GM23338 (cell line): ENCODE data around the gene ADSS1. TPM values are rescaled to one million over a fixed set of nuclear protein-coding genes. Genes with fewer than 3 reads are reported as not detected.
A peak's percentile ranks its signal among the peaks of the same experiment; 100 is the strongest.

Experiments used
- ATAC-seq: fragments of 200-7000 bp; cut with Tn5 transposase; 3 replicates; pipeline ENCODE4 v1.9.1; 2020
- DNase-seq: peaks from one replicate; pipeline ENCODE4 v3.0.0-alpha.2; 2015; ENCODE audit warnings: low spot score
- H2AFZ ChIP-seq: fragments of 200-600 bp; sonication (generic); 2 replicates; pipeline ENCODE4 v1.8.0; 2016; ENCODE audit warnings: antibody characterized with exemption, mild to moderate bottlenecking, moderate library complexity
- H3F3A ChIP-seq: fragments of 200-600 bp; sonication (generic); replicated peaks from 2 replicates; pipeline ENCODE4 v1.8.0; 2017; ENCODE audit warnings: antibody characterized with exemption, mixed run types, low read depth
- H3K27ac ChIP-seq: fragments of 200-600 bp; sonication (generic); 2 replicates; pipeline ENCODE4 v1.6.1; 2016; ENCODE audit warnings: low read depth
- H3K27me3 ChIP-seq: fragments of 200-600 bp; sonication (generic); 2 replicates; pipeline ENCODE4 v1.8.0; 2016; ENCODE audit warnings: mild to moderate bottlenecking, mixed run types, moderate library complexity; ENCODE audit not compliant: insufficient read depth
- H3K36me3 ChIP-seq: fragments of 200-600 bp; sonication (generic); 2 replicates; pipeline ENCODE4 v1.8.0; 2016; ENCODE audit warnings: mild to moderate bottlenecking; ENCODE audit not compliant: insufficient read depth
- H3K4me1 ChIP-seq: fragments of 200-600 bp; sonication (generic); 2 replicates; pipeline ENCODE4 v1.8.0; 2016; ENCODE audit warnings: mild to moderate bottlenecking, moderate library complexity; ENCODE audit not compliant: insufficient read depth
- H3K4me2 ChIP-seq: fragments of 200-600 bp; sonication (generic); 2 replicates; pipeline ENCODE4 v1.7.1; 2017; ENCODE audit warnings: mixed run types
- H3K4me3 ChIP-seq: fragments of 200-600 bp; sonication (generic); 2 replicates; pipeline ENCODE4 v1.6.1; 2016; ENCODE audit warnings: mixed run types
- H3K79me2 ChIP-seq: fragments of 200-600 bp; sonication (generic); replicated peaks from 2 replicates; pipeline ENCODE4 v1.8.0; 2017; ENCODE audit warnings: mild to moderate bottlenecking; ENCODE audit not compliant: insufficient read depth
- H3K9me2 ChIP-seq: fragments of 200-600 bp; sonication (generic); 2 replicates; pipeline ENCODE4 v1.8.0; 2017; ENCODE audit not compliant: insufficient read depth
- H4K20me1 ChIP-seq: fragments of 200-600 bp; sonication (generic); replicated peaks from 2 replicates; pipeline ENCODE4 v1.8.0; 2017; ENCODE audit warnings: mild to moderate bottlenecking; ENCODE audit not compliant: insufficient read depth
- H3K27ac Mint-ChIP-seq: 2 replicates; pipeline ENCODE4 v1.8.0; 2020; ENCODE audit warnings: inconsistent platforms, mild to moderate bottlenecking, moderate library complexity, mixed read lengths
- H3K27me3 Mint-ChIP-seq: 3 replicates; pipeline ENCODE4 v1.8.0; 2022; ENCODE audit warnings: low read depth, mild to moderate bottlenecking, moderate library complexity, mixed read lengths, inconsistent platforms; ENCODE audit not compliant: insufficient read depth, poor library complexity
- H3K36me3 Mint-ChIP-seq: 3 replicates; pipeline ENCODE4 v1.8.0; 2021; ENCODE audit warnings: low read depth, mild to moderate bottlenecking, inconsistent platforms, moderate library complexity, mixed read lengths
- H3K4me1 Mint-ChIP-seq: 3 replicates; pipeline ENCODE4 v1.8.0; 2020; ENCODE audit warnings: mild to moderate bottlenecking, inconsistent platforms, mixed read lengths
- H3K4me3 Mint-ChIP-seq: 3 replicates; pipeline ENCODE4 v1.8.0; 2021; ENCODE audit warnings: moderate library complexity, mild to moderate bottlenecking, inconsistent platforms, mixed read lengths
- H3K9me3 Mint-ChIP-seq: 3 replicates; pipeline ENCODE4 v1.8.0; 2020; ENCODE audit warnings: moderate library complexity, mild to moderate bottlenecking, inconsistent platforms, mixed read lengths
- CREB1 ChIP-seq: fragments of 250-450 bp; sonication (Bioruptor Pico); IDR thresholded peaks from 2 replicates; pipeline ENCODE4 v1.5.0; 2020; ENCODE audit warnings: low read depth, mild to moderate bottlenecking, moderate library complexity
- EZH2 ChIP-seq: fragments of 200-600 bp; sonication (generic); IDR thresholded peaks from one replicate; pipeline ENCODE4 v1.8.0; 2017; ENCODE audit warnings: antibody characterized with exemption, mild to moderate bottlenecking, low read depth; ENCODE audit not compliant: unreplicated experiment
- EZH2phosphoT487 ChIP-seq: fragments of 200-600 bp; sonication (generic); IDR thresholded peaks from one replicate; pipeline ENCODE4 v1.8.1; 2018; ENCODE audit warnings: antibody characterized with exemption; ENCODE audit not compliant: unreplicated experiment
- JUNB ChIP-seq: IDR thresholded peaks from one replicate; pipeline ENCODE4 v1.6.1; 2016; ENCODE audit warnings: antibody characterized with exemption; ENCODE audit not compliant: unreplicated experiment
- NANOG ChIP-seq: IDR thresholded peaks from 2 replicates; pipeline ENCODE4 v1.6.1; 2016; ENCODE audit warnings: antibody characterized with exemption, borderline replicate concordance
- POLR2AphosphoS5 ChIP-seq: IDR thresholded peaks from 2 replicates; pipeline ENCODE4 v1.6.1; 2016; ENCODE audit warnings: antibody characterized with exemption, low read depth
- STAT1 ChIP-seq: IDR thresholded peaks from one replicate; pipeline ENCODE4 v1.6.1; 2016; ENCODE audit warnings: antibody characterized with exemption; ENCODE audit not compliant: unreplicated experiment
- ZNF114 ChIP-seq: fragments of 250-450 bp; sonication (Bioruptor Pico); IDR thresholded peaks from 2 replicates; pipeline ENCODE4 v1.5.0; 2020; ENCODE audit warnings: mild to moderate bottlenecking, moderate library complexity
- ZNF331 ChIP-seq: fragments of 250-450 bp; sonication (Bioruptor Pico); IDR thresholded peaks from 2 replicates; pipeline ENCODE4 v1.5.0; 2020; ENCODE audit warnings: low read depth, mild to moderate bottlenecking, moderate library complexity
- polyA plus RNA-seq: library from polyadenylated mRNA; unstranded; fragments of >200 nt; fragmentation: Nextera tagmentation; extraction: Ambion mirVana; gene quantifications from 2 replicates; pipeline ENCODE4 v1.2.1, GENCODE V29; 2016
- total RNA-seq: library from RNA; depleted of rRNA; stranded (reverse); fragments of >200 nt; shearing (Covaris generic); gene quantifications from 2 replicates; pipeline ENCODE4 v1.2.3, GENCODE V29; 2014
- TF ChIP-seq, protein P1 (sequence below): fragments of 250-450 bp; sonication (Bioruptor Pico); IDR thresholded peaks from 2 replicates; pipeline ENCODE4 v1.5.0; 2020; ENCODE audit warnings: mild to moderate bottlenecking, moderate library complexity
- TF ChIP-seq, protein P2 (sequence below), 2 experiments: fragments of 200-600 bp in 1 of 2; sonication (generic) in 1 of 2; conservative IDR thresholded peaks; 2 replicates each; pipeline versions ENCODE4 v1.5.1 to v1.6.1; 2016 to 2017; ENCODE audit warnings: antibody characterized with exemption in 2 of 2, low read depth in 2 of 2, mild to moderate bottlenecking in 2 of 2, moderate library complexity in 1 of 2
- TF ChIP-seq, protein P3 (sequence below): IDR thresholded peaks from one replicate; pipeline ENCODE4 v1.6.1; 2018; ENCODE audit warnings: antibody characterized with exemption; ENCODE audit not compliant: unreplicated experiment
- TF ChIP-seq, protein P4 (sequence below): IDR thresholded peaks from 2 replicates; pipeline ENCODE4 v1.6.1; 2016; ENCODE audit warnings: antibody characterized with exemption

Gene ADSS1
- total and polyA plus RNA-seq, 2 experiments from 2014 or later: 9.5 to 11.6 TPM

DNA sequence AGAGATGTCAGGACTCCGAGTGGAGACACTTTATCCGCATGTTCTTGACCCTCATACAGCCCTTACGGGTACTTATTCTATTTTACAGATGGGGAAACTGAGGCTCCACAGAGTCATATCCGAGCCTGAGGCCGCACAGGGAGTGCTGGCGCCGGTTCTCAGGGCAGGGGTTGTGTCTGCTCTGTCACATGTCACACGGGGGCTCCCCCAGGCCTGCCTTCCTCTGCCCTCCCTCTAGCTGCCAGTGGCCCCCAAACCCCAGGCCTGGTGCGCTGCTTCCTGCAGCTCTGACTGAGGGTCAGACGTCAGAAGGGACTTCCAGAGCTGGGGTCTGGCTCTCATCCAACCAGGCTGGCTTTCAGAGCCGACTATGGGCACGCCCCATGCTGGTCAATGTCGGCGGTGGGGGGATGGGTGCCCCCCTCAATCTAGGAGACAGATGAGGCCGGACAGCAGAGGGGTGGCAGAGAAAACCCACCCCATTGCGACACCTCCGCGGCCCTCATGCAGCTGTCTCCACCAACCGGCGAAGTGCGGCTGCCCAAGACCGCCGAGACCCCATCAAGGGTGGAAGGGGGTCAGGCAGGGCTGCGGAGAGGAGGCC lies 35.4 kb upstream of the ADSS1 start:
- peak overlapping the region; percentile 62 for H3K4me3 Mint-ChIP-seq
- no peak overlapping the region for H3K27ac Mint-ChIP-seq
- peaks cover 25% of the 10 kb centered on the region for H3K4me1 Mint-ChIP-seq
- DNase-seq: no peak
- H3K27ac ChIP-seq: no peak overlapping the region
- H3K79me2 ChIP-seq: peaks cover 38% of the 10 kb centered on the region
- H3K4me2 ChIP-seq: peak overlapping the region; percentile 81
- peaks cover 25% of the 10 kb centered on the region for H3K4me1 ChIP-seq
- H3K36me3 Mint-ChIP-seq: no peaks in the 10 kb centered on the region; the same call in 2 of the 3 replicates
- 0 out of 2 replicates have a peak, but pooled peaks cover 2% of the 10 kb centered on the region for H4K20me1 ChIP-seq
- ATAC-seq: no peak
- H3K4me3 ChIP-seq: peak overlapping the region; percentile 56
- no peaks in the 10 kb centered on the region; the same call in 2 of the 3 replicates for H3K9me3 Mint-ChIP-seq
- no peaks in the 10 kb centered on the region for H3K36me3 ChIP-seq
- peaks cover 32% of the 10 kb centered on the region for H3K27me3 Mint-ChIP-seq
- 0 out of 2 replicates have a peak, but pooled peaks cover 5% of the 10 kb centered on the region for H3F3A ChIP-seq
- TF ChIP-seq ZNF331 (CRISPR knock-in tag) (no peak), NANOG (no peak), JUNB (no peak), EZH2 (no peak), ZNF114 (CRISPR knock-in tag) (no peak), CREB1 (no peak), EZH2phosphoT487 (no peak), STAT1 (no peak), POLR2AphosphoS5 (no peak)
- TF ChIP-seq, protein P1, sequence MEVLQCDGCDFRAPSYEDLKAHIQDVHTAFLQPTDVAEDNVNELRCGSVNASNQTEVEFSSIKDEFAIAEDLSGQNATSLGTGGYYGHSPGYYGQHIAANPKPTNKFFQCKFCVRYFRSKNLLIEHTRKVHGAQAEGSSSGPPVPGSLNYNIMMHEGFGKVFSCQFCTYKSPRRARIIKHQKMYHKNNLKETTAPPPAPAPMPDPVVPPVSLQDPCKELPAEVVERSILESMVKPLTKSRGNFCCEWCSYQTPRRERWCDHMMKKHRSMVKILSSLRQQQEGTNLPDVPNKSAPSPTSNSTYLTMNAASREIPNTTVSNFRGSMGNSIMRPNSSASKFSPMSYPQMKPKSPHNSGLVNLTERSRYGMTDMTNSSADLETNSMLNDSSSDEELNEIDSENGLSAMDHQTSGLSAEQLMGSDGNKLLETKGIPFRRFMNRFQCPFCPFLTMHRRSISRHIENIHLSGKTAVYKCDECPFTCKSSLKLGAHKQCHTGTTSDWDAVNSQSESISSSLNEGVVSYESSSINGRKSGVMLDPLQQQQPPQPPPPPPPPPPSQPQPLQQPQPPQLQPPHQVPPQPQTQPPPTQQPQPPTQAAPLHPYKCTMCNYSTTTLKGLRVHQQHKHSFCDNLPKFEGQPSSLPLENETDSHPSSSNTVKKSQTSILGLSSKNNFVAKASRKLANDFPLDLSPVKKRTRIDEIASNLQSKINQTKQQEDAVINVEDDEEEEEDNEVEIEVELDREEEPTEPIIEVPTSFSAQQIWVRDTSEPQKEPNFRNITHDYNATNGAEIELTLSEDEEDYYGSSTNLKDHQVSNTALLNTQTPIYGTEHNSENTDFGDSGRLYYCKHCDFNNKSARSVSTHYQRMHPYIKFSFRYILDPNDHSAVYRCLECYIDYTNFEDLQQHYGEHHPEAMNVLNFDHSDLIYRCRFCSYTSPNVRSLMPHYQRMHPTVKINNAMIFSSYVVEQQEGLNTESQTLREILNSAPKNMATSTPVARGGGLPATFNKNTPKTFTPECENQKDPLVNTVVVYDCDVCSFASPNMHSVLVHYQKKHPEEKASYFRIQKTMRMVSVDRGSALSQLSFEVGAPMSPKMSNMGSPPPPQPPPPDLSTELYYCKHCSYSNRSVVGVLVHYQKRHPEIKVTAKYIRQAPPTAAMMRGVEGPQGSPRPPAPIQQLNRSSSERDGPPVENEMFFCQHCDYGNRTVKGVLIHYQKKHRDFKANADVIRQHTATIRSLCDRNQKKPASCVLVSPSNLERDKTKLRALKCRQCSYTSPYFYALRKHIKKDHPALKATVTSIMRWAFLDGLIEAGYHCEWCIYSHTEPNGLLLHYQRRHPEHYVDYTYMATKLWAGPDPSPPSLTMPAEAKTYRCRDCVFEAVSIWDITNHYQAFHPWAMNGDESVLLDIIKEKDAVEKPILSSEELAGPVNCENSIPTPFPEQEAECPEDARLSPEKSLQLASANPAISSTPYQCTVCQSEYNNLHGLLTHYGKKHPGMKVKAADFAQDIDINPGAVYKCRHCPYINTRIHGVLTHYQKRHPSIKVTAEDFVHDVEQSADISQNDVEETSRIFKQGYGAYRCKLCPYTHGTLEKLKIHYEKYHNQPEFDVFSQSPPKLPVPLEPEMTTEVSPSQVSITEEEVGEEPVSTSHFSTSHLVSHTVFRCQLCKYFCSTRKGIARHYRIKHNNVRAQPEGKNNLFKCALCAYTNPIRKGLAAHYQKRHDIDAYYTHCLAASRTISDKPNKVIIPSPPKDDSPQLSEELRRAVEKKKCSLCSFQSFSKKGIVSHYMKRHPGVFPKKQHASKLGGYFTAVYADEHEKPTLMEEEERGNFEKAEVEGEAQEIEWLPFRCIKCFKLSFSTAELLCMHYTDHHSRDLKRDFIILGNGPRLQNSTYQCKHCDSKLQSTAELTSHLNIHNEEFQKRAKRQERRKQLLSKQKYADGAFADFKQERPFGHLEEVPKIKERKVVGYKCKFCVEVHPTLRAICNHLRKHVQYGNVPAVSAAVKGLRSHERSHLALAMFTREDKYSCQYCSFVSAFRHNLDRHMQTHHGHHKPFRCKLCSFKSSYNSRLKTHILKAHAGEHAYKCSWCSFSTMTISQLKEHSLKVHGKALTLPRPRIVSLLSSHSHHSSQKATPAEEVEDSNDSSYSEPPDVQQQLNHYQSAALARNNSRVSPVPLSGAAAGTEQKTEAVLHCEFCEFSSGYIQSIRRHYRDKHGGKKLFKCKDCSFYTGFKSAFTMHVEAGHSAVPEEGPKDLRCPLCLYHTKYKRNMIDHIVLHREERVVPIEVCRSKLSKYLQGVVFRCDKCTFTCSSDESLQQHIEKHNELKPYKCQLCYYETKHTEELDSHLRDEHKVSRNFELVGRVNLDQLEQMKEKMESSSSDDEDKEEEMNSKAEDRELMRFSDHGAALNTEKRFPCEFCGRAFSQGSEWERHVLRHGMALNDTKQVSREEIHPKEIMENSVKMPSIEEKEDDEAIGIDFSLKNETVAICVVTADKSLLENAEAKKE (CRISPR knock-in tag): no peak
- TF ChIP-seq, protein P2, sequence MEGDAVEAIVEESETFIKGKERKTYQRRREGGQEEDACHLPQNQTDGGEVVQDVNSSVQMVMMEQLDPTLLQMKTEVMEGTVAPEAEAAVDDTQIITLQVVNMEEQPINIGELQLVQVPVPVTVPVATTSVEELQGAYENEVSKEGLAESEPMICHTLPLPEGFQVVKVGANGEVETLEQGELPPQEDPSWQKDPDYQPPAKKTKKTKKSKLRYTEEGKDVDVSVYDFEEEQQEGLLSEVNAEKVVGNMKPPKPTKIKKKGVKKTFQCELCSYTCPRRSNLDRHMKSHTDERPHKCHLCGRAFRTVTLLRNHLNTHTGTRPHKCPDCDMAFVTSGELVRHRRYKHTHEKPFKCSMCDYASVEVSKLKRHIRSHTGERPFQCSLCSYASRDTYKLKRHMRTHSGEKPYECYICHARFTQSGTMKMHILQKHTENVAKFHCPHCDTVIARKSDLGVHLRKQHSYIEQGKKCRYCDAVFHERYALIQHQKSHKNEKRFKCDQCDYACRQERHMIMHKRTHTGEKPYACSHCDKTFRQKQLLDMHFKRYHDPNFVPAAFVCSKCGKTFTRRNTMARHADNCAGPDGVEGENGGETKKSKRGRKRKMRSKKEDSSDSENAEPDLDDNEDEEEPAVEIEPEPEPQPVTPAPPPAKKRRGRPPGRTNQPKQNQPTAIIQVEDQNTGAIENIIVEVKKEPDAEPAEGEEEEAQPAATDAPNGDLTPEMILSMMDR (conservative IDR thresholded peaks at IDR 0.05; ENCODE audit: low read depth in 2 of 2): no peak
- TF ChIP-seq, protein P3, sequence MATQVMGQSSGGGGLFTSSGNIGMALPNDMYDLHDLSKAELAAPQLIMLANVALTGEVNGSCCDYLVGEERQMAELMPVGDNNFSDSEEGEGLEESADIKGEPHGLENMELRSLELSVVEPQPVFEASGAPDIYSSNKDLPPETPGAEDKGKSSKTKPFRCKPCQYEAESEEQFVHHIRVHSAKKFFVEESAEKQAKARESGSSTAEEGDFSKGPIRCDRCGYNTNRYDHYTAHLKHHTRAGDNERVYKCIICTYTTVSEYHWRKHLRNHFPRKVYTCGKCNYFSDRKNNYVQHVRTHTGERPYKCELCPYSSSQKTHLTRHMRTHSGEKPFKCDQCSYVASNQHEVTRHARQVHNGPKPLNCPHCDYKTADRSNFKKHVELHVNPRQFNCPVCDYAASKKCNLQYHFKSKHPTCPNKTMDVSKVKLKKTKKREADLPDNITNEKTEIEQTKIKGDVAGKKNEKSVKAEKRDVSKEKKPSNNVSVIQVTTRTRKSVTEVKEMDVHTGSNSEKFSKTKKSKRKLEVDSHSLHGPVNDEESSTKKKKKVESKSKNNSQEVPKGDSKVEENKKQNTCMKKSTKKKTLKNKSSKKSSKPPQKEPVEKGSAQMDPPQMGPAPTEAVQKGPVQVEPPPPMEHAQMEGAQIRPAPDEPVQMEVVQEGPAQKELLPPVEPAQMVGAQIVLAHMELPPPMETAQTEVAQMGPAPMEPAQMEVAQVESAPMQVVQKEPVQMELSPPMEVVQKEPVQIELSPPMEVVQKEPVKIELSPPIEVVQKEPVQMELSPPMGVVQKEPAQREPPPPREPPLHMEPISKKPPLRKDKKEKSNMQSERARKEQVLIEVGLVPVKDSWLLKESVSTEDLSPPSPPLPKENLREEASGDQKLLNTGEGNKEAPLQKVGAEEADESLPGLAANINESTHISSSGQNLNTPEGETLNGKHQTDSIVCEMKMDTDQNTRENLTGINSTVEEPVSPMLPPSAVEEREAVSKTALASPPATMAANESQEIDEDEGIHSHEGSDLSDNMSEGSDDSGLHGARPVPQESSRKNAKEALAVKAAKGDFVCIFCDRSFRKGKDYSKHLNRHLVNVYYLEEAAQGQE: no peak
- TF ChIP-seq, protein P4, sequence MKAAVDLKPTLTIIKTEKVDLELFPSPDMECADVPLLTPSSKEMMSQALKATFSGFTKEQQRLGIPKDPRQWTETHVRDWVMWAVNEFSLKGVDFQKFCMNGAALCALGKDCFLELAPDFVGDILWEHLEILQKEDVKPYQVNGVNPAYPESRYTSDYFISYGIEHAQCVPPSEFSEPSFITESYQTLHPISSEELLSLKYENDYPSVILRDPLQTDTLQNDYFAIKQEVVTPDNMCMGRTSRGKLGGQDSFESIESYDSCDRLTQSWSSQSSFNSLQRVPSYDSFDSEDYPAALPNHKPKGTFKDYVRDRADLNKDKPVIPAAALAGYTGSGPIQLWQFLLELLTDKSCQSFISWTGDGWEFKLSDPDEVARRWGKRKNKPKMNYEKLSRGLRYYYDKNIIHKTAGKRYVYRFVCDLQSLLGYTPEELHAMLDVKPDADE: no peak
- no peaks in the 10 kb centered on the region for H3K27me3 ChIP-seq
- peak overlapping the region; percentile 78; the same call in 1 of the 2 replicates for H2AFZ ChIP-seq
- no peaks in the 10 kb centered on the region for H3K9me2 ChIP-seq
